Gastroesophageal sphincter (tissue), 3 donors: ENCODE data around the gene IL12B.

Experiments used
- POLR2A ChIP-seq, 2 donors: fragments of 450-650 bp; IDR thresholded peaks; one replicate each; pipeline ENCODE4 v1.6.1; 2017; ENCODE audit warnings: antibody characterized with exemption in 2 of 2, mild to moderate bottlenecking in 2 of 2, moderate library complexity in 1 of 2
- POLR2AphosphoS5 ChIP-seq: sonication (generic); formaldehyde crosslinking; IDR thresholded peaks from one replicate; pipeline ENCODE4 v1.6.1; 2017; ENCODE audit warnings: antibody characterized with exemption
- TF ChIP-seq, protein P1 (sequence below), 4 experiments: fragments of 200-600 bp in 2 of 4; fragments of 450-650 bp in 2 of 4; sonication (generic) in 1 of 4; IDR thresholded peaks; one replicate each; pipeline ENCODE4 v1.5.1; 2017 to 2019; ENCODE audit warnings: antibody characterized with exemption in 4 of 4, mild to moderate bottlenecking in 2 of 4, moderate library complexity in 2 of 4

DNA sequence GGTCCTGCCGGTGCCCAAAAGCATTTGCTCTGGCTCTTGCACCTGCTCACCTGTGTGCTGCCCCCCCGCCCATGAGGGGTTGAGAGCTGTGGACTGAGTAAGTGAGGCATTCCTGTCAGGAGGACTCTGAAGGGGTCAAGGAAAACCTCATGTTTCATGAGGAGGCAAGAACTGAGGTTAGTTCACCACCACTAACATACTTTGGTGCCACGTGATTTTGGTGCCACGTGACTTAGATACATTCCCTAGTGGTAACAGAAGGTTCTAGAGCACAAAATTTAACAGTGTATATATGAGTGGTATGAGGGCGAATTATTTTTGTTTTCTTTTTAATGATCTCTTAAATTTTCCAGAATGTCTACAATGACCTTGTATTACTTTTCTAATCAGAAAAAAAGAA lies 6.3 kb upstream of the IL12B start:
- TF ChIP-seq, protein P1, sequence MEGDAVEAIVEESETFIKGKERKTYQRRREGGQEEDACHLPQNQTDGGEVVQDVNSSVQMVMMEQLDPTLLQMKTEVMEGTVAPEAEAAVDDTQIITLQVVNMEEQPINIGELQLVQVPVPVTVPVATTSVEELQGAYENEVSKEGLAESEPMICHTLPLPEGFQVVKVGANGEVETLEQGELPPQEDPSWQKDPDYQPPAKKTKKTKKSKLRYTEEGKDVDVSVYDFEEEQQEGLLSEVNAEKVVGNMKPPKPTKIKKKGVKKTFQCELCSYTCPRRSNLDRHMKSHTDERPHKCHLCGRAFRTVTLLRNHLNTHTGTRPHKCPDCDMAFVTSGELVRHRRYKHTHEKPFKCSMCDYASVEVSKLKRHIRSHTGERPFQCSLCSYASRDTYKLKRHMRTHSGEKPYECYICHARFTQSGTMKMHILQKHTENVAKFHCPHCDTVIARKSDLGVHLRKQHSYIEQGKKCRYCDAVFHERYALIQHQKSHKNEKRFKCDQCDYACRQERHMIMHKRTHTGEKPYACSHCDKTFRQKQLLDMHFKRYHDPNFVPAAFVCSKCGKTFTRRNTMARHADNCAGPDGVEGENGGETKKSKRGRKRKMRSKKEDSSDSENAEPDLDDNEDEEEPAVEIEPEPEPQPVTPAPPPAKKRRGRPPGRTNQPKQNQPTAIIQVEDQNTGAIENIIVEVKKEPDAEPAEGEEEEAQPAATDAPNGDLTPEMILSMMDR (IDR thresholded peaks at IDR 0.05) = no peak
- TF ChIP-seq POLR2AphosphoS5 (no peak), POLR2A (IDR thresholded peaks at IDR 0.05) (no peak)
